ENCODE data around the gene MBNL3. TPM values are rescaled to one million over a fixed set of nuclear protein-coding genes. Genes with fewer than 3 reads are reported as not detected.

The MBNL3 gene
- 1 to 10 TPM; 2.5 to 3.4 TPM for polyA plus RNA-seq

- Histone ChIP-seq H3K9me3 (ENCODE audit: control insufficient read depth in 2 of 2, insufficient read depth in 1 of 2, low read depth in 1 of 2, low read length in 1 of 2) (no peaks in the 10 kb centered on the region), H3K4me3 (ENCODE audit: low read depth in 1 of 2, low read length in 2 of 2) (peak within 1 kb of the TSS; percentile 60 to 77), H3K4me1 (ENCODE audit: control insufficient read depth in 2 of 2, insufficient read depth in 2 of 2, low read length in 1 of 2) (no peaks in the 10 kb centered on the region), H3K36me3 (ENCODE audit: control insufficient read depth in 2 of 2, insufficient read depth in 2 of 2, low read length in 1 of 2) (no peaks in the 10 kb centered on the region), H3K27ac (ENCODE audit: low read depth in 2 of 2, low read length in 1 of 2) (peak within 1 kb of the TSS; percentile 85 to 86), H3K27me3 (ENCODE audit: control insufficient read depth in 1 of 2, insufficient read depth in 2 of 2, low read length in 2 of 2) (no peaks in the 10 kb centered on the region)
- WGBS, 2 donors, result 0 to 36% methylated on average over 48 to 59 of the region's 59 CpGs
These were observed at the start of gene MBNL3 for GRCh38 chrX:132488819-132489577. Gene MBNL3 (minus strand): TSS chrX:132489038. CDS start chrX:132439611, 49,427 bp downstream.

GRCh38 chrX:132533409-132533808, 44.6 kb upstream of the MBNL3 start:
- H3K4me3 ChIP-seq (ENCODE audit: low read depth in 1 of 2, low read length in 2 of 2), result no peak overlapping the region
- no peaks in the 10 kb centered on the region for H3K4me1 ChIP-seq (ENCODE audit: control insufficient read depth in 2 of 2, insufficient read depth in 2 of 2, low read length in 1 of 2)
- H3K27ac ChIP-seq (ENCODE audit: low read depth in 2 of 2, low read length in 1 of 2), result no peak overlapping the region
- peaks cover 0 to 3% of the 10 kb centered on the region in 2 donors for H3K27me3 ChIP-seq (ENCODE audit: control insufficient read depth in 1 of 2, insufficient read depth in 2 of 2, low read length in 2 of 2)
- no peaks in the 10 kb centered on the region for H3K36me3 ChIP-seq (ENCODE audit: control insufficient read depth in 2 of 2, insufficient read depth in 2 of 2, low read length in 1 of 2)
- 62 to 86% methylated on average over 2 of the region's 2 CpGs for WGBS, 2 donors
- H3K9me3 ChIP-seq (ENCODE audit: control insufficient read depth in 2 of 2, insufficient read depth in 1 of 2, low read depth in 1 of 2, low read length in 1 of 2), result no peaks in the 10 kb centered on the region

- Histone ChIP-seq H3K9me3 (ENCODE audit: control insufficient read depth in 2 of 2, insufficient read depth in 1 of 2, low read depth in 1 of 2, low read length in 1 of 2) (no peaks in the 10 kb centered on the region), H3K27ac (ENCODE audit: low read depth in 2 of 2, low read length in 1 of 2) (no peak overlapping the region), H3K4me1 (ENCODE audit: control insufficient read depth in 2 of 2, insufficient read depth in 2 of 2, low read length in 1 of 2) (no peaks in the 10 kb centered on the region), H3K4me3 (ENCODE audit: low read depth in 1 of 2, low read length in 2 of 2) (no peak overlapping the region), H3K36me3 (ENCODE audit: control insufficient read depth in 2 of 2, insufficient read depth in 2 of 2, low read length in 1 of 2) (no peaks in the 10 kb centered on the region), H3K27me3 (ENCODE audit: control insufficient read depth in 1 of 2, insufficient read depth in 2 of 2, low read length in 2 of 2) (peaks cover 0 to 3% of the 10 kb centered on the region in 2 donors)
- WGBS, 2 donors, result 11 to 21% methylated on average over 1 of the region's 1 CpG
These were observed 44.1 kb upstream of the MBNL3 start for GRCh38 chrX:132532913-132533312.

GRCh38 chrX:132532097-132532496, 43.3 kb upstream of the MBNL3 start:
- 73 to 90% methylated on average over 1 of the region's 1 CpG for WGBS, 2 donors
- no peaks in the 10 kb centered on the region for H3K4me1 ChIP-seq (ENCODE audit: control insufficient read depth in 2 of 2, insufficient read depth in 2 of 2, low read length in 1 of 2)
- no peaks in the 10 kb centered on the region for H3K36me3 ChIP-seq (ENCODE audit: control insufficient read depth in 2 of 2, insufficient read depth in 2 of 2, low read length in 1 of 2)
- H3K9me3 ChIP-seq (ENCODE audit: control insufficient read depth in 2 of 2, insufficient read depth in 1 of 2, low read depth in 1 of 2, low read length in 1 of 2), result no peaks in the 10 kb centered on the region
- no peak overlapping the region for H3K27ac ChIP-seq (ENCODE audit: low read depth in 2 of 2, low read length in 1 of 2)
- peaks cover 0 to 3% of the 10 kb centered on the region in 2 donors for H3K27me3 ChIP-seq (ENCODE audit: control insufficient read depth in 1 of 2, insufficient read depth in 2 of 2, low read length in 2 of 2)
- no peak overlapping the region for H3K4me3 ChIP-seq (ENCODE audit: low read depth in 1 of 2, low read length in 2 of 2)

- Histone ChIP-seq H3K27ac (ENCODE audit: low read depth in 2 of 2, low read length in 1 of 2) (no peak overlapping the region), H3K4me1 (ENCODE audit: control insufficient read depth in 2 of 2, insufficient read depth in 2 of 2, low read length in 1 of 2) (no peaks in the 10 kb centered on the region), H3K27me3 (ENCODE audit: control insufficient read depth in 1 of 2, insufficient read depth in 2 of 2, low read length in 2 of 2) (no peaks in the 10 kb centered on the region), H3K36me3 (ENCODE audit: control insufficient read depth in 2 of 2, insufficient read depth in 2 of 2, low read length in 1 of 2) (no peaks in the 10 kb centered on the region), H3K4me3 (ENCODE audit: low read depth in 1 of 2, low read length in 2 of 2) (no peak overlapping the region), H3K9me3 (ENCODE audit: control insufficient read depth in 2 of 2, insufficient read depth in 1 of 2, low read depth in 1 of 2, low read length in 1 of 2) (no peaks in the 10 kb centered on the region)
- 26 to 27% methylated on average over 1 of the region's 1 CpG for WGBS, 2 donors
These were observed 32.0 kb upstream of the MBNL3 start for GRCh38 chrX:132520792-132521191.

GRCh38 chrX:132520213-132520612, 31.4 kb upstream of the MBNL3 start:
- 52 to 85% methylated on average over 3 of the region's 3 CpGs for WGBS, 2 donors
- no peaks in the 10 kb centered on the region for H3K36me3 ChIP-seq (ENCODE audit: control insufficient read depth in 2 of 2, insufficient read depth in 2 of 2, low read length in 1 of 2)
- no peaks in the 10 kb centered on the region for H3K9me3 ChIP-seq (ENCODE audit: control insufficient read depth in 2 of 2, insufficient read depth in 1 of 2, low read depth in 1 of 2, low read length in 1 of 2)
- H3K4me1 ChIP-seq (ENCODE audit: control insufficient read depth in 2 of 2, insufficient read depth in 2 of 2, low read length in 1 of 2), result no peaks in the 10 kb centered on the region
- no peak overlapping the region for H3K4me3 ChIP-seq (ENCODE audit: low read depth in 1 of 2, low read length in 2 of 2)
- no peaks in the 10 kb centered on the region for H3K27me3 ChIP-seq (ENCODE audit: control insufficient read depth in 1 of 2, insufficient read depth in 2 of 2, low read length in 2 of 2)
- no peak overlapping the region for H3K27ac ChIP-seq (ENCODE audit: low read depth in 2 of 2, low read length in 1 of 2)

GRCh38 chrX:132518401-132518800, 29.6 kb upstream of the MBNL3 start:
- Histone ChIP-seq H3K36me3 (ENCODE audit: control insufficient read depth in 2 of 2, insufficient read depth in 2 of 2, low read length in 1 of 2) (no peaks in the 10 kb centered on the region), H3K27me3 (ENCODE audit: control insufficient read depth in 1 of 2, insufficient read depth in 2 of 2, low read length in 2 of 2) (no peaks in the 10 kb centered on the region), H3K27ac (ENCODE audit: low read depth in 2 of 2, low read length in 1 of 2) (no peak overlapping the region), H3K4me1 (ENCODE audit: control insufficient read depth in 2 of 2, insufficient read depth in 2 of 2, low read length in 1 of 2) (no peaks in the 10 kb centered on the region), H3K9me3 (ENCODE audit: control insufficient read depth in 2 of 2, insufficient read depth in 1 of 2, low read depth in 1 of 2, low read length in 1 of 2) (no peaks in the 10 kb centered on the region), H3K4me3 (ENCODE audit: low read depth in 1 of 2, low read length in 2 of 2) (no peak overlapping the region)
- WGBS, 2 donors, result 59 to 92% methylated on average over 1 of the region's 1 CpG

GRCh38 chrX:132508834-132509233, 20.0 kb upstream of the MBNL3 start:
- Histone ChIP-seq H3K36me3 (ENCODE audit: control insufficient read depth in 2 of 2, insufficient read depth in 2 of 2, low read length in 1 of 2) (no peaks in the 10 kb centered on the region), H3K27me3 (ENCODE audit: control insufficient read depth in 1 of 2, insufficient read depth in 2 of 2, low read length in 2 of 2) (peaks cover 0 to 7% of the 10 kb centered on the region in 2 donors), H3K9me3 (ENCODE audit: control insufficient read depth in 2 of 2, insufficient read depth in 1 of 2, low read depth in 1 of 2, low read length in 1 of 2) (no peaks in the 10 kb centered on the region), H3K27ac (ENCODE audit: low read depth in 2 of 2, low read length in 1 of 2) (no peak overlapping the region), H3K4me1 (ENCODE audit: control insufficient read depth in 2 of 2, insufficient read depth in 2 of 2, low read length in 1 of 2) (no peaks in the 10 kb centered on the region), H3K4me3 (ENCODE audit: low read depth in 1 of 2, low read length in 2 of 2) (no peak overlapping the region)
- 73 to 92% methylated on average over 2 of the region's 2 CpGs for WGBS, 2 donors

- H3K9me3 ChIP-seq (ENCODE audit: control insufficient read depth in 2 of 2, insufficient read depth in 1 of 2, low read depth in 1 of 2, low read length in 1 of 2), result no peaks in the 10 kb centered on the region
- H3K4me3 ChIP-seq (ENCODE audit: low read depth in 1 of 2, low read length in 2 of 2), result no peak overlapping the region
- H3K27ac ChIP-seq (ENCODE audit: low read depth in 2 of 2, low read length in 1 of 2), result no peak overlapping the region
- H3K4me1 ChIP-seq (ENCODE audit: control insufficient read depth in 2 of 2, insufficient read depth in 2 of 2, low read length in 1 of 2), result no peaks in the 10 kb centered on the region
- 48 to 84% methylated on average over 3 of the region's 3 CpGs for WGBS, 2 donors
- peaks cover 0 to 9% of the 10 kb centered on the region in 2 donors for H3K27me3 ChIP-seq (ENCODE audit: control insufficient read depth in 1 of 2, insufficient read depth in 2 of 2, low read length in 2 of 2)
- H3K36me3 ChIP-seq (ENCODE audit: control insufficient read depth in 2 of 2, insufficient read depth in 2 of 2, low read length in 1 of 2), result no peaks in the 10 kb centered on the region
These were observed 16.3 kb upstream of the MBNL3 start for GRCh38 chrX:132505116-132505515.

- H3K27me3 ChIP-seq (ENCODE audit: control insufficient read depth in 1 of 2, insufficient read depth in 2 of 2, low read length in 2 of 2), result peaks cover 0 to 9% of the 10 kb centered on the region in 2 donors
- H3K9me3 ChIP-seq (ENCODE audit: control insufficient read depth in 2 of 2, insufficient read depth in 1 of 2, low read depth in 1 of 2, low read length in 1 of 2), result no peaks in the 10 kb centered on the region
- 65 to 87% methylated on average over 1 of the region's 1 CpG for WGBS, 2 donors
- H3K4me1 ChIP-seq (ENCODE audit: control insufficient read depth in 2 of 2, insufficient read depth in 2 of 2, low read length in 1 of 2), result no peaks in the 10 kb centered on the region
- H3K36me3 ChIP-seq (ENCODE audit: control insufficient read depth in 2 of 2, insufficient read depth in 2 of 2, low read length in 1 of 2), result no peaks in the 10 kb centered on the region
- H3K4me3 ChIP-seq (ENCODE audit: low read depth in 1 of 2, low read length in 2 of 2), result no peak overlapping the region
- no peak overlapping the region for H3K27ac ChIP-seq (ENCODE audit: low read depth in 2 of 2, low read length in 1 of 2)
These were observed 15.6 kb upstream of the MBNL3 start for GRCh38 chrX:132504417-132504816.

Measured in esophagus (tissue), 2 donors.